Loucy (cell line): ENCODE results near the gene VPS35L.

Experiments
- CTCF ChIP-seq: fragments of 200-600 bp; sonication (generic); conservative IDR thresholded peaks from 2 replicates; pipeline ENCODE4 v1.5.1; 2014; ENCODE audit warnings: mild to moderate bottlenecking, antibody characterized with exemption, low read length
- EZH2phosphoT487 ChIP-seq: fragments of 200-600 bp; IDR thresholded peaks from 2 replicates; pipeline ENCODE4 v1.6.1; 2018; ENCODE audit warnings: antibody characterized with exemption, mild to moderate bottlenecking, moderate library complexity, borderline replicate concordance

DNA sequence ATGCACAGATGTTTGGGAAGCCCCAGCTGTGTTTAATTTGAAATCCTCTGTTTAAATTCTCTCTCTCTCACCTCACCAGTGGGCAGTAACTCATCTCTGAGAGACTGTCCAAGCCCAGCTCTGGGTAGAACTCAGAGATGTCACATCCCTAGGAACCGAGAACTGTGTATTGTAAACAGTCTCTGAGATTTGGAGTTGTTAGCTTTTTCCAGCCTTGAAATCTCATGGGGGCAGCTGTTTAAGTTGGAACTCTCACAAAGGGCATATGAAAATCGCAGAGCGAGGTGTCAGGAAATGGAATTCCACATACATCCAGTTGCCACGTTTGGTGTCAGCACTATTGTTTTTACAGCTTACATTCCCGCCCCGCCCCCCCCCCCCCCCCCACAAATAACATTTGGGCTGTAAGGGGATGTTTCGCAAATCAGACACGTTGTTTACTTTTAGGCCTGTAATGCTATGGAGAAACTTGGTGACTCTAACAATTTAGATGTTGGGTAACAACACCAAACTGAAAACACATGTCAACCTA, 34.3 kb downstream of the VPS35L start:
- no peak for TF ChIP-seq CTCF
- TF ChIP-seq EZH2phosphoT487, result no peak
